ENCODE measurements around the gene KLK7.

DNA sequence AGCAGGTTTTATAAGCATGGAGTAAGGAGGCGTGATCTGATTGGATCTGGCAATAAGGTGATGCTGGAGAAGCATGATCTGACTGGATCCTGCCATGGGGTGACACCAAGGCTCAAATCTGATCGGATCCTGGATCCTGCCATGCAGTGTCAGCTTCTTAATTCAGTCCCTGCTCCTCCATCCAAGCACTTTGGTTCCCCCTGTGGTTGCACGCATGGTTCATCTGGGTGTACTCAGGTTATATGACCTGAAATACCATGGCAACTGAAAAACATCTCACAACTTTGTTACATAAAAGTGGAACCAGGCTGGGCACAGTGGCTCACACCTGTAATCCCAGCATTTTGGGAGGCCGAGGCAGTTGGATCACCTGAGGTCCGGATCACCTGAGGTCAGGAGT is 54.9 kb downstream of the KLK7 start:
- no peak for TF ChIP-seq ZBTB7A (IDR thresholded peaks at IDR 0.05; ENCODE audit: low read depth)
- no peak for TF ChIP-seq TAF1 (IDR thresholded peaks at IDR 0.05; ENCODE audit: low read depth)
- TF ChIP-seq CEBPB (IDR thresholded peaks at IDR 0.05) = no peak
- no peak for TF ChIP-seq EP300 (IDR thresholded peaks at IDR 0.05; ENCODE audit: borderline replicate concordance)
- TF ChIP-seq MAX (IDR thresholded peaks at IDR 0.05) = no peak

Measured in Ishikawa (cell line).